Measurements from ENCODE around the gene ANKRD28.

Gene ANKRD28

DNA sequence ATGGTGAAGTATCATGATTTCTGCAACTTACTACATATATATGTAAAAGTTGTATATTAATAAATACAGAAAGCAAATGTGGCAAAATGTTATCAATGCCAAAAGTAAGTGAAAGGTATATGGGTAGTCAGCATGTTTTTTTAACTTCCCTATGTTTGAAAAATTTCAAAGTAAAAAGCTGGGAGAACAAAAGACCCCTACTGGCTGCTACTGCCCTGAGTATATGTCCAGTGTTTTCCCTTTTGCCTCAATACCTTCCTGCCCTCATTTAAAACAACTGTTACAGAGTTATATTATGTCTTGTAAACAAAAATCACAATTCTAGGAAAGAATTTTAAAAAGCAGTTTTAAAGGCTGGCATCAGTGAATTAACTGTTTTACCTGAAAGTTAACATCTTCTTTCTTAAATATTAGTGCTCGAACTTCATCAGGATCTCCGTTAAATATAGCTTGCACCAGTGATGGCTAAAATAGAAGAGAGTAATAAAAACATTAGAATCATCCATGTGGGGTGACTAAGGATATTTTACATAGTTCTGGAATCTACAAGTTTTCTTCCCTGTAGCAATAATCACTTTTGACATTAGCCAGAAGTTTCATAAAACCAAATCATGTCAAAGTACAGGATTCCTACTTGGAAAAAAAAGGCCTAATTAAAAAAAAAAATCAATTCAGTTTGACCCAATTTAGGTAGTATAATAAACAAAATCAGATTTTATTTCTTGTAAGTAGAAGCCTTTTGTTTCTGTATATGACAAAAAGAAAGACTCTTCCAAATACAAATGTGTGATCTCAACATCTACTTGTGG lies 2.7 kb downstream of the ANKRD28 start:
- no peak for TF ChIP-seq LEF1 (IDR thresholded peaks at IDR 0.05; ENCODE audit: borderline replicate concordance)
- TF ChIP-seq SP1 (IDR thresholded peaks at IDR 0.05), result no peak
- no peak for TF ChIP-seq ZNF384 (IDR thresholded peaks at IDR 0.05)
- no peak for TF ChIP-seq ELF4 (IDR thresholded peaks at IDR 0.05)
- TF ChIP-seq FOXA1 (IDR thresholded peaks at IDR 0.05), result no peak
- TF ChIP-seq, protein P1, sequence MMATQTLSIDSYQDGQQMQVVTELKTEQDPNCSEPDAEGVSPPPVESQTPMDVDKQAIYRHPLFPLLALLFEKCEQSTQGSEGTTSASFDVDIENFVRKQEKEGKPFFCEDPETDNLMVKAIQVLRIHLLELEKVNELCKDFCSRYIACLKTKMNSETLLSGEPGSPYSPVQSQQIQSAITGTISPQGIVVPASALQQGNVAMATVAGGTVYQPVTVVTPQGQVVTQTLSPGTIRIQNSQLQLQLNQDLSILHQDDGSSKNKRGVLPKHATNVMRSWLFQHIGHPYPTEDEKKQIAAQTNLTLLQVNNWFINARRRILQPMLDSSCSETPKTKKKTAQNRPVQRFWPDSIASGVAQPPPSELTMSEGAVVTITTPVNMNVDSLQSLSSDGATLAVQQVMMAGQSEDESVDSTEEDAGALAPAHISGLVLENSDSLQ (IDR thresholded peaks at IDR 0.05), result no peak
- TF ChIP-seq FOXM1 (IDR thresholded peaks at IDR 0.05; ENCODE audit: borderline replicate concordance), result no peak
- no peak for TF ChIP-seq HDGF (IDR thresholded peaks at IDR 0.05; ENCODE audit: borderline replicate concordance)
- TF ChIP-seq TARDBP (IDR thresholded peaks at IDR 0.05), result no peak
- no peak for TF ChIP-seq SUZ12 (IDR thresholded peaks at IDR 0.05)
- no peak for TF ChIP-seq L3MBTL2 (conservative IDR thresholded peaks at IDR 0.05)
- TF ChIP-seq ARNT (IDR thresholded peaks at IDR 0.05), result no peak
- TF ChIP-seq CTBP1 (IDR thresholded peaks at IDR 0.05; ENCODE audit: borderline replicate concordance), result no peak
- no peak for TF ChIP-seq BHLHE40 (IDR thresholded peaks at IDR 0.05; ENCODE audit: borderline replicate concordance)
- TF ChIP-seq FOXK2 (IDR thresholded peaks at IDR 0.05), result no peak
- TF ChIP-seq NFRKB (IDR thresholded peaks at IDR 0.05), result no peak
- DNase-seq (ENCODE audit: extremely low spot score), result no peak
- POLR2A ChIA-PET, result no interaction called here
- CTCF ChIA-PET, result no interaction called here

DNA sequence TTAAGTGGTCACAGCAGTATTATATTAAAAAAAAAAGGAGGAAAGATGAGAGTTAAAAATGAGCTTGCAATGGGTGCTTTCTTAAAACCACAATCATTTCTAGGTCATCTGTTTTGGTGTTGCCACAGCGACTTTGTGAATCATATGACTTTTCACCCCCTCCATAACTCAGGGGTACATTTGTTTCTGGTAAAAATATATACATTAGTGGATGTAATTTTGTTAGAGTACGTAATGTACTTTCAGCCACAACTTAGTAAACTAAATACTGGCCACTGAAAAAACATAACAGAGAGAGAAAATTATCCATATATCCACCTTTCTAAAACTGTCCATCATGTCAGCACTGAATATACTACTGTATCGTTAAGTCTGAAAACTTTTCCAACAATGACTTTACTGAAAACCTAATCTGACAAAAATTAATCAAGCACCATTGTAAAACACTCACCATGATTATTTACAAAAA lies 3.4 kb downstream of the ANKRD28 start:
- POLR2A ChIA-PET, result no interaction called here
- TF ChIP-seq NFRKB (IDR thresholded peaks at IDR 0.05) (no peak), ELF4 (IDR thresholded peaks at IDR 0.05) (no peak), L3MBTL2 (conservative IDR thresholded peaks at IDR 0.05) (no peak), BHLHE40 (IDR thresholded peaks at IDR 0.05; ENCODE audit: borderline replicate concordance) (no peak), LEF1 (IDR thresholded peaks at IDR 0.05; ENCODE audit: borderline replicate concordance) (no peak), FOXM1 (IDR thresholded peaks at IDR 0.05; ENCODE audit: borderline replicate concordance) (no peak), SP1 (IDR thresholded peaks at IDR 0.05) (no peak), TARDBP (IDR thresholded peaks at IDR 0.05) (no peak), HDGF (IDR thresholded peaks at IDR 0.05; ENCODE audit: borderline replicate concordance) (no peak), ARNT (IDR thresholded peaks at IDR 0.05) (no peak), FOXA1 (IDR thresholded peaks at IDR 0.05) (no peak), SUZ12 (IDR thresholded peaks at IDR 0.05) (no peak), FOXK2 (IDR thresholded peaks at IDR 0.05) (no peak), ZNF384 (IDR thresholded peaks at IDR 0.05) (no peak), CTBP1 (IDR thresholded peaks at IDR 0.05; ENCODE audit: borderline replicate concordance) (no peak)
- TF ChIP-seq, protein P1 (IDR thresholded peaks at IDR 0.05), result no peak
- CTCF ChIA-PET, result no interaction called here
- DNase-seq (ENCODE audit: extremely low spot score), result no peak

DNA sequence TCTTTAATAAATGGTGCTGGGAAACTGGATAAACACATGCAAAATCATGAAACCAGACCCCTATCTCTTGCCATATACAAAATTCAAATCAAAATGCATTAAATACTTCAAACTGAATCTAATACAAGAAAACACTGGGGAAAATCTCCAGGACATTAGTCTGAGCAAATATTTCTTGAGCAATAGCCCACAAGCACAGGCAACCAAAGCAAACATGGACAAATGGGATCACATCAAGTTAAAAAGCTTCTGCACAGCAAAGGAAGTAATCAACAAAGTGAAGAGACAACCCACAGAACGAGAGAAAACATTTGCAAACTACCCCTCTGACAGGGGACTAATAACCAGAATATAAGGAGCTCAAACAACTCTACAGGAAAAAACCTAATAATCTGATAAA lies 6.3 kb downstream of the ANKRD28 start:
- CTCF ChIA-PET, result no interaction called here
- DNase-seq (ENCODE audit: extremely low spot score), result no peak
- POLR2A ChIA-PET, result no interaction called here
- TF ChIP-seq SP1 (IDR thresholded peaks at IDR 0.05), result no peak
- no peak for TF ChIP-seq FOXK2 (IDR thresholded peaks at IDR 0.05)
- TF ChIP-seq ELF4 (IDR thresholded peaks at IDR 0.05), result no peak
- no peak for TF ChIP-seq FOXA1 (IDR thresholded peaks at IDR 0.05)
- TF ChIP-seq L3MBTL2 (conservative IDR thresholded peaks at IDR 0.05), result no peak
- no peak for TF ChIP-seq FOXM1 (IDR thresholded peaks at IDR 0.05; ENCODE audit: borderline replicate concordance)
- TF ChIP-seq ARNT (IDR thresholded peaks at IDR 0.05), result no peak
- TF ChIP-seq SUZ12 (IDR thresholded peaks at IDR 0.05), result no peak

DNA sequence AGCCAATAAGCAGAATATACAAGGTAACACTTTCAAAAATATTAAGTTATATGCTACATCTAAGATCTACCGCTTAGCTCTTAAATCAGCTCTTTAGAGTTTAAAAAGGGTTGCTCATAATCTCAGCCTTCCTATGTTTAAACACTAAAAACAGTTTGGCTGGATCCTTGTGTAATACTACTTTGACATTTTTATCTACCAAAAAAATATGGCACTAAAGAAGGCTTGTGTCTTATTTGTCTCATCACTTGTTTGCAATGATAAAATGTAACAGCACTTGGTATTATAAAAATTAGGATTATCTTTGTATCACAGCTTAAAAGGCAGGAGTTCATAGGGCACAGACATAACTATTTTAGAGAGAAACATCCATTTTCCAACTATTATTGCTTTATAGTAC lies 9.8 kb downstream of the ANKRD28 start:
- POLR2A ChIA-PET, result interaction anchor here (1.4 kb wide), 1 partner anchor 9 kb away, joined by 3 read pairs; no protein-coding TSS in a partner anchor
- DNase-seq (ENCODE audit: extremely low spot score), result no peak
- CTCF ChIA-PET, result no interaction called here
- TF ChIP-seq FOXM1 (IDR thresholded peaks at IDR 0.05; ENCODE audit: borderline replicate concordance), result no peak
- no peak for TF ChIP-seq SP1 (IDR thresholded peaks at IDR 0.05)
- no peak for TF ChIP-seq TARDBP (IDR thresholded peaks at IDR 0.05)
- TF ChIP-seq SUZ12 (IDR thresholded peaks at IDR 0.05), result no peak
- TF ChIP-seq, protein P1 (IDR thresholded peaks at IDR 0.05), result no peak
- TF ChIP-seq NFRKB (IDR thresholded peaks at IDR 0.05), result no peak
- no peak for TF ChIP-seq L3MBTL2 (conservative IDR thresholded peaks at IDR 0.05)
- TF ChIP-seq FOXA1 (IDR thresholded peaks at IDR 0.05), result no peak
- TF ChIP-seq ARNT (IDR thresholded peaks at IDR 0.05), result no peak
- no peak for TF ChIP-seq FOXK2 (IDR thresholded peaks at IDR 0.05)
- TF ChIP-seq ELF4 (IDR thresholded peaks at IDR 0.05), result no peak
- TF ChIP-seq ZNF384 (IDR thresholded peaks at IDR 0.05), result no peak
- no peak for TF ChIP-seq BHLHE40 (IDR thresholded peaks at IDR 0.05; ENCODE audit: borderline replicate concordance)
- no peak for TF ChIP-seq CTBP1 (IDR thresholded peaks at IDR 0.05; ENCODE audit: borderline replicate concordance)
- no peak for TF ChIP-seq HDGF (IDR thresholded peaks at IDR 0.05; ENCODE audit: borderline replicate concordance)
- no peak for TF ChIP-seq LEF1 (IDR thresholded peaks at IDR 0.05; ENCODE audit: borderline replicate concordance)

DNA sequence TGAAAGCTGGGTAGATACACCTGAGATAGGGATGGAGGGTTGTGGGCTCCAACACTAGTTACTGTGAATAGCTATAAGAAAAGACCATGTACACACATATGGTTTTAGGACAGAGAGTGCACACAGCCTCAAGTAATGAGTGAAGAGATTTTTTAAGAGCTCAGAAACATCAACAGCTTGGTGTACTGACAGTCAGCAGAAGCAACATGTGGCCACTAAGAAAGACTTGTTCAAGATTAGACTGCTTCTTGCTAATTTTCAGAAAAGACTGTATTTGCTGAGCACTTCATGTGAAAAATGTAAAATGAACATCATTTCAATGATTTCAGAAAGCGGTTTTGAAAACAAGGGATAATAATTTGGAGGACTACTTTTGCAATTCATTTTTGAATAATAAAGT lies 10.3 kb downstream of the ANKRD28 start:
- ChIA-PET CTCF (no interaction called here), POLR2A (interaction anchor here (1.4 kb wide), 1 partner anchor 9 kb away, joined by 3 read pairs; no protein-coding TSS in a partner anchor)
- DNase-seq (ENCODE audit: extremely low spot score), result no peak
- no peak for TF ChIP-seq HDGF (IDR thresholded peaks at IDR 0.05; ENCODE audit: borderline replicate concordance)
- TF ChIP-seq FOXK2 (IDR thresholded peaks at IDR 0.05), result no peak
- TF ChIP-seq ELF4 (IDR thresholded peaks at IDR 0.05), result no peak
- no peak for TF ChIP-seq NFRKB (IDR thresholded peaks at IDR 0.05)
- no peak for TF ChIP-seq BHLHE40 (IDR thresholded peaks at IDR 0.05; ENCODE audit: borderline replicate concordance)

All from HEK293T (cell line).